Kidney (tissue), 14 donors: ENCODE measurements around the gene PEAR1. TPM values are rescaled to one million over a fixed set of nuclear protein-coding genes. Genes with fewer than 3 reads are reported as not detected.

Experiments used
- DNase-seq, 5 donors: peaks; one replicate each; pipeline ENCODE4 v3.0.0-alpha.2; 2013 to 2020
- FAIRE-seq: peaks from 2 replicates; lab custom pipeline; 2012; peaks lifted over from hg19 to GRCh38; lab: Jason Lieb, UNC
- H3K27ac ChIP-seq, 2 donors: one replicate each; pipeline ENCODE4 v1.7.0; 2013; ENCODE audit warnings: low read depth in 2 of 2, low read length in 2 of 2, inconsistent platforms in 1 of 2
- H3K27me3 ChIP-seq: one replicate; pipeline ENCODE4 v1.7.1; 2013; ENCODE audit warnings: low read length, inconsistent platforms; ENCODE audit not compliant: control insufficient read depth, insufficient read depth
- H3K36me3 ChIP-seq, 3 donors: one replicate each; pipeline versions ENCODE4 v1.7.0 to v1.7.1; 2013; ENCODE audit warnings: low read length in 3 of 3, control low read depth in 1 of 3, inconsistent platforms in 1 of 3; ENCODE audit not compliant: insufficient read depth in 3 of 3, control insufficient read depth in 2 of 3
- H3K4me1 ChIP-seq, 3 donors: one replicate each; pipeline versions ENCODE4 v1.7.0 to v1.7.1; 2013; ENCODE audit warnings: low read length in 3 of 3, inconsistent platforms in 1 of 3, low read depth in 1 of 3; ENCODE audit not compliant: control insufficient read depth in 2 of 3, insufficient read depth in 2 of 3
- H3K4me3 ChIP-seq, 3 donors: one replicate each; pipeline versions ENCODE4 v1.7.0 to v1.8.1; 2013; ENCODE audit warnings: low read length in 3 of 3, control low read depth in 1 of 3, inconsistent platforms in 1 of 3
- H3K9ac ChIP-seq, 3 donors: one replicate each; pipeline versions ENCODE4 v1.7.0 to v1.7.1; 2013; ENCODE audit warnings: low read length in 3 of 3, control low read depth in 1 of 3, inconsistent platforms in 1 of 3
- H3K9me3 ChIP-seq, 3 donors: one replicate each; pipeline versions ENCODE4 v1.7.0 to v1.7.1; 2013; ENCODE audit warnings: low read length in 3 of 3, control low read depth in 1 of 3, inconsistent platforms in 1 of 3; ENCODE audit not compliant: control insufficient read depth in 2 of 3, insufficient read depth in 1 of 3
- CTCF ChIP-seq: IDR thresholded peaks from 3 replicates; pipeline ENCODE4 v1.5.1; 2012; ENCODE audit warnings: mild to moderate bottlenecking, moderate library complexity, borderline replicate concordance; ENCODE audit not compliant: insufficient read depth; ENCODE audit errors: extremely low read depth
- intact Hi-C: fragments of 100-400 bp; cut with DNase I; formaldehyde crosslinking; loops from one replicate; pipeline ENCODE4 v1.11.1; 2022
- polyA plus RNA-seq: library from polyadenylated mRNA; stranded (reverse); fragments of 350-450 nt; fragmentation: Illumina TruSeq; extraction: RNeasy Lipid Tissue Mini Kit (QIAGEN cat#74804); gene quantifications from one replicate; pipeline ENCODE4 v1.2.3, GENCODE V29; 2014; ENCODE audit warnings: low read depth, low replicate concordance; ENCODE audit not compliant: insufficient read depth
- total RNA-seq: library from RNA; stranded (reverse); fragmentation: NEBNext Ultra II Directional; extraction: Animal tissue kit (Norgen Biotek cat#: 25700); gene quantifications from one replicate; pipeline ENCODE4 v1.2.1, GENCODE V29; 2021
- donor health status: control.
- donor health status: control.
- donor health status: control.
- donor health status: control.
- donor health status: control.
- donor health status: DM: yes; HTN: yes; CAD: no.
- donor health status: Normal renal cell carcinoma (clear cell type).

Gene PEAR1
- total and polyA plus RNA-seq, 2 donors from 2014 or later, result 4.5 to 17.2 TPM

DNA sequence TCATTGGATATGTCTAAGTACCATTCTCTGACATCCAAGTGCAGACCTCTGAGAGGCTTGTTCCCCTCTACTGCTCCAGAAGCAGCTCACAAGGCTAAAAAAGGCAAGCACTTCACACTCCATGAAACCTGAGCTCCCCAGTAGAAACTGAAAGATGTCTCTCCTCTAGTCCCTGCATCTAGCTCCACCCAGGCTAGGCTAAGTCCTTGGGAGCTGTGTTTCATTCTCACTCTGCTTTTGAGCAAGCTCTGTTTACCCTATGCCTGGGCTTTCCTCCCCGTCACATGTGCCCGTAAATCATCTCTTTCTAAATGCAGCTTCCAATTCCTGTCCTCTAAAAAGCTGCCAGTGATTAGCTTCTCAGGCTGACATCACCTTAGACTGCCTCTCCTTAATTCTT is 65.9 kb downstream of the PEAR1 start:
- no peaks in the 10 kb centered on the region for H3K4me1 ChIP-seq
- TF ChIP-seq CTCF, result no peak
- H3K9ac ChIP-seq, result no peak overlapping the region
- intact Hi-C loops, result no loop called here
- H3K27me3 ChIP-seq, result no peaks in the 10 kb centered on the region
- FAIRE-seq, result no peak
- no peak overlapping the region for H3K27ac ChIP-seq
- DNase-seq, result peak in 3 of 5 donors; percentile 21 to 33 (median 32)
- H3K9me3 ChIP-seq, result no peaks in the 10 kb centered on the region
- H3K36me3 ChIP-seq, result peaks cover 6 to 55% (median 39%) of the 10 kb centered on the region in 3 donors
- no peak overlapping the region for H3K4me3 ChIP-seq

GRCh38 chr1:156959925-156960324 is 66.4 kb downstream of the PEAR1 start:
- TF ChIP-seq CTCF, result no peak
- Histone ChIP-seq H3K27me3 (no peaks in the 10 kb centered on the region), H3K27ac (no peak overlapping the region), H3K4me3 (no peak overlapping the region), H3K9ac (no peak overlapping the region), H3K9me3 (no peaks in the 10 kb centered on the region), H3K36me3 (peaks cover 6 to 55% (median 37%) of the 10 kb centered on the region in 3 donors), H3K4me1 (no peaks in the 10 kb centered on the region)
- DNase-seq, result no peak
- FAIRE-seq, result no peak
- intact Hi-C loops, result no loop called here

DNA sequence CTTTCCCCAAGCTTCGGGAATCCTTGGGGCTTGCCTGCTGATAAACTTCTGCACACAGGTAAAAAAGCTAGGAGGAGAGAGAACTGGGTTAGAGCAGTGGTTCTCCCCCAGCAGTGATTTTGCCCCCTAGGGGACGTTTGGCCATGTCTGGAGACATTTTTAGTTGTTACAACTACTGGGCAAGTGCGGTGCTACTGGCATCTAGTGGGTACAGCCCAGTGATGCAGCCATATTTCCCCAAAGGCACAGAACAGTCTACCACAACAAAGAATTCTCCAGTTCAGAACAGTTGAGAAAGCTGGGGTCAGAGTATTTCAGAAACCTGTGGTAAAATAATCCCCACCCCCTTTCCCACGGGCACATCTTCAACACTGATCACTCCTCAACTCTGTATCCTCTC is 68.2 kb downstream of the PEAR1 start:
- H3K4me3 ChIP-seq, result no peak overlapping the region
- no peaks in the 10 kb centered on the region for H3K27me3 ChIP-seq
- H3K9ac ChIP-seq, result no peak overlapping the region
- H3K27ac ChIP-seq, result no peak overlapping the region
- TF ChIP-seq CTCF, result no peak
- H3K36me3 ChIP-seq, result peaks cover 6 to 56% (median 29%) of the 10 kb centered on the region in 3 donors
- no peaks in the 10 kb centered on the region for H3K4me1 ChIP-seq
- DNase-seq (no peak), FAIRE-seq (no peak)
- H3K9me3 ChIP-seq, result no peaks in the 10 kb centered on the region
- intact Hi-C loops, result no loop called here

DNA sequence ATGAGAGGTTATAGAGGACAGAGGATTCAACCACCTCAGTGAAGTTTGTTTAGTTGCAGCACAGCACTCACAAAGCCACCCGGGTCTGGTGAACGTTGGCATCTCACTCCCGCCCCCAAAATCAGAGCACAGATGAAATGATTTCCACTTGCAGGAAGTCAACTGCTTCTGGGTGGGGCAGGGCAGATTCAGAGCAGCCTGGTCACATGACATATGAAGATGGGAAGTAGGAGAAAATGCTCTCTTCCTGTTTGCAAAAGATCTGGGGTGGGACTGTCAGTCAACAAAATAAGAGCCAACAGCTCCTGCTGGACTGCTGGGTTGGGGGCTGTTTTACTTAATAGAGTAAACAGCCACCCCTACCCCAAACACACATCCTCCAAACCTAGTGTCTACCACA is 70.1 kb downstream of the PEAR1 start:
- Histone ChIP-seq H3K9me3 (no peaks in the 10 kb centered on the region), H3K27ac (no peak overlapping the region), H3K27me3 (no peaks in the 10 kb centered on the region), H3K4me1 (no peaks in the 10 kb centered on the region), H3K4me3 (no peak overlapping the region), H3K9ac (no peak overlapping the region), H3K36me3 (peaks cover 6 to 52% (median 23%) of the 10 kb centered on the region in 3 donors)
- DNase-seq, result peak in 1 of 5 donors; percentile 16
- FAIRE-seq, result no peak
- intact Hi-C loops, result no loop called here
- no peak for TF ChIP-seq CTCF
